HepG2 (cell line): ENCODE measurements around the gene ABCC1. TPM values are rescaled to one million over a fixed set of nuclear protein-coding genes. Genes with fewer than 3 reads are reported as not detected.

Experiments used
- ATAC-seq: fragments of 200-7000 bp; cut with Tn5 transposase; 3 replicates; pipeline ENCODE4 v1.9.1; 2020; ENCODE audit warnings: mild to moderate bottlenecking, moderate library complexity
- BruUV-seq: library from RNA; stranded (reverse); fragments of 400-500 nt; replicated peaks from 2 replicates; lab custom pipeline; 2021; lab: Mats Ljungman, UMichigan
- CTCF ChIA-PET: fragments of 300-600 bp; formaldehyde crosslinking; extraction: SDS; loops from one replicate; lab custom pipeline; 2021; ENCODE audit warnings: low total read pairs, inconsistent platforms, low intra/inter-chr PET ratio; lab: Yijun Ruan, JAX
- POLR2A ChIA-PET: fragments of 350-600 bp; sonication (Branson Sonifier 250); formaldehyde crosslinking; loops from one replicate; lab custom pipeline; 2020; ENCODE audit warnings: antibody characterized with exemption, inconsistent platforms; lab: Yijun Ruan, JAX
- DNase-seq: peaks from one replicate; pipeline ENCODE4 v3.0.0-alpha.2; 2015; ENCODE audit warnings: low spot score
- FAIRE-seq: peaks from 3 replicates; lab custom pipeline; 2011; peaks lifted over from hg19 to GRCh38; lab: Jason Lieb, UNC
- H2AFZ ChIP-seq: one replicate; pipeline ENCODE4 v1.6.1; 2011; ENCODE audit warnings: low read length, inconsistent platforms
- H3K27ac ChIP-seq: fragments of 300-600 bp; 3 replicates; pipeline ENCODE4 v1.8.0; 2011; ENCODE audit warnings: mixed run types, mild to moderate bottlenecking, mixed read lengths, low read length, inconsistent platforms; ENCODE audit not compliant: insufficient read depth; ENCODE audit errors: extremely low read length
- H3K27me3 ChIP-seq, 2 experiments: fragments of 200-600 bp in 1 of 2; 2 replicates in 1 of 2; 3 replicates in 1 of 2; pipeline versions ENCODE4 v1.6.0 to v1.8.0; 2011; ENCODE audit warnings: low read length in 2 of 2, mild to moderate bottlenecking in 2 of 2, moderate library complexity in 2 of 2, inconsistent platforms in 1 of 2; ENCODE audit not compliant: insufficient read depth in 2 of 2, control insufficient read depth in 1 of 2
- H3K36me3 ChIP-seq, 2 experiments: fragments of 200-600 bp in 1 of 2; replicated peaks in 1 of 2; 2 replicates in 1 of 2; 3 replicates in 1 of 2; pipeline versions ENCODE4 v1.5.1 to v1.8.0; 2011; ENCODE audit warnings: low read length in 2 of 2, inconsistent platforms in 1 of 2; ENCODE audit not compliant: insufficient read depth in 2 of 2, control insufficient read depth in 1 of 2
- H3K4me1 ChIP-seq: 2 replicates; pipeline ENCODE4 v1.5.1; 2012; ENCODE audit warnings: low read length, inconsistent platforms; ENCODE audit not compliant: insufficient read depth
- H3K4me2 ChIP-seq: 2 replicates; pipeline ENCODE4 v1.6.0; 2011; ENCODE audit warnings: low read depth, low read length, inconsistent platforms
- H3K4me3 ChIP-seq, 3 experiments: fragments of 200-600 bp in 1 of 3; sonication (generic), shearing (Covaris generic) in 1 of 3; replicated peaks in 1 of 3; 2 replicates each; pipeline ENCODE4 v1.5.1; 2011 to 2016; ENCODE audit warnings: low read length in 3 of 3, inconsistent platforms in 2 of 3, low read depth in 2 of 3, mild to moderate bottlenecking in 2 of 3, control low read depth in 1 of 3, mixed read lengths in 1 of 3; ENCODE audit not compliant: insufficient read depth in 1 of 3
- H3K79me2 ChIP-seq: one replicate; pipeline ENCODE4 v1.6.1; 2011; ENCODE audit warnings: low read length, inconsistent platforms; ENCODE audit not compliant: insufficient read depth
- H3K9ac ChIP-seq: 2 replicates; pipeline ENCODE4 v1.6.0; 2011; ENCODE audit warnings: mild to moderate bottlenecking, low read depth, low read length, inconsistent platforms; ENCODE audit not compliant: insufficient read depth
- H3K9me3 ChIP-seq: 2 replicates; pipeline ENCODE4 v1.5.1; 2012; ENCODE audit warnings: mild to moderate bottlenecking, low read length
- H4K20me1 ChIP-seq: 2 replicates; pipeline ENCODE4 v1.6.0; 2011; ENCODE audit warnings: inconsistent platforms, mild to moderate bottlenecking, low read length, moderate library complexity; ENCODE audit not compliant: insufficient read depth
- CHD4 ChIP-seq: fragments of 200-600 bp; sonication (generic); IDR thresholded peaks from 2 replicates; pipeline ENCODE4 v1.7.0; 2017; ENCODE audit warnings: mild to moderate bottlenecking, low read length, borderline replicate concordance
- TCF12 ChIP-seq, 2 experiments: fragments of 450-650 bp in 1 of 2; sonication (generic) in 1 of 2; formaldehyde crosslinking in 1 of 2; IDR thresholded peaks; 2 replicates each; pipeline versions ENCODE4 v1.6.1 to v1.8.0; 2017 to 2022; ENCODE audit warnings: antibody characterized with exemption in 1 of 2, mild to moderate bottlenecking in 1 of 2, missing genetic modification reagents in 1 of 2, moderate library complexity in 1 of 2
- ZC3H4 ChIP-seq: sonication (generic); formaldehyde crosslinking; IDR thresholded peaks from 2 replicates; pipeline ENCODE4 v1.4.0; 2020; ENCODE audit warnings: missing genetic modification reagents, borderline replicate concordance
- ZFP36 ChIP-seq: fragments of 150-350 bp; IDR thresholded peaks from 2 replicates; pipeline ENCODE4 v1.6.1; 2018; ENCODE audit warnings: borderline replicate concordance, low read length, low read depth; ENCODE audit not compliant: partially characterized antibody
- ZNF512 ChIP-seq: sonication (generic); formaldehyde crosslinking; IDR thresholded peaks from 2 replicates; pipeline ENCODE4 v1.4.0; 2020; ENCODE audit warnings: mild to moderate bottlenecking, missing genetic modification reagents
- WGBS: methylation state at CpG from one replicate; pipeline ENCODE4 v1.1.6; 2017; ENCODE audit warnings: low lambda C conversion rate; 5-methylcytosine and 5-hydroxymethylcytosine counted together
- in situ Hi-C: cut with HindIII; loops from 2 replicates; pipeline ENCODE4 v1.10.0; 2017; ENCODE audit warnings: low pct_unique_long_range_greater_than_20kb; ENCODE audit not compliant: extremely low pct_ligation_motif_present
- intact Hi-C: fragments of 100-400 bp; cut with micrococcal nuclease; formaldehyde crosslinking; loops from one replicate; pipeline ENCODE4 v1.10.0; 2022; ENCODE audit not compliant: unreplicated experiment
- polyA plus RNA-seq, 8 experiments: library from polyadenylated mRNA; depleted of rRNA in 3 of 8; stranded (reverse) in 7 of 8; unstranded in 1 of 8; fragments of >200 nt; fragmentation: Illumina TruSeq in 4 of 8; extraction: Trizol in 4 of 8; gene quantifications; 2 replicates each; pipeline versions ENCODE4 v1.2.1 to v1.2.3, GENCODE V29; 2011 to 2016; ENCODE audit warnings: low read depth in 4 of 8, missing spikeins in 1 of 8, mixed read lengths in 1 of 8; ENCODE audit not compliant: insufficient read depth in 1 of 8
- total RNA-seq, 5 experiments: library from RNA; depleted of rRNA; stranded (reverse); fragments of >200 nt; fragmentation: Illumina TruSeq; extraction: Trizol; gene quantifications; 2 replicates each; pipeline ENCODE4 v1.2.3, GENCODE V29; 2016; ENCODE audit warnings: low read depth in 1 of 5

The ABCC1 gene
- total and polyA plus RNA-seq, 2 of the 13 experiments (the other 11 are each of a cell fraction or from before 2014, with no cell fraction given): 13.0 to 30.6 TPM

GRCh38 chr16:15981382-15981781, 32.0 kb downstream of the ABCC1 start:
- Histone ChIP-seq H3K4me2 (no peak overlapping the region), H3K27me3 (no peaks in the 10 kb centered on the region), H4K20me1 (no peaks in the 10 kb centered on the region), H3K4me3 (no peak overlapping the region), H3K27ac (no peak overlapping the region), H3K4me1 (no peaks in the 10 kb centered on the region), H2AFZ (no peak overlapping the region), H3K9me3 (peaks cover 49% of the 10 kb centered on the region), H3K36me3 (peaks cover 11 to 30% of the 10 kb centered on the region in 2 experiments; a peak in 4 of 5 replicates), H3K79me2 (peaks cover 48% of the 10 kb centered on the region), H3K9ac (no peak overlapping the region)
- WGBS: 62% methylated on average over 3 of the region's 3 CpGs
- POLR2A ChIA-PET: no interaction called here
- no TSS peak for BruUV-seq
- intact Hi-C loops: no loop called here
- FAIRE-seq: no peak
- no peak for DNase-seq
- CTCF ChIA-PET: no interaction called here
- no peak for ATAC-seq
- TF ChIP-seq ZC3H4: no peak
- no peak for TF ChIP-seq TCF12 (IDR thresholded peaks at IDR 0.05)
- no peak for TF ChIP-seq TCF12 (CRISPR knock-in tag; IDR thresholded peaks at IDR 0.05)
- peak; percentile 80 for TF ChIP-seq ZFP36
- no peak for TF ChIP-seq CHD4
- no peak for TF ChIP-seq ZNF512 (CRISPR knock-in tag)
- in situ Hi-C loops: no loop called here
